HUDEP-2 (cell line): ENCODE results near the gene KRTAP17-1.
"Not testable (repeated sequence)": the region's sequence is repeated elsewhere in the genome, so short reads cannot be mapped to it uniquely, and the experiment has no call there.

Experiments used
- DNase-seq, 76 experiments: peaks; one replicate each; lab custom pipeline; 2025; ENCODE audit not compliant: unreplicated experiment in 76 of 76; lab: John Stamatoyannopoulos, UW

The KRTAP17-1 gene

DNA sequence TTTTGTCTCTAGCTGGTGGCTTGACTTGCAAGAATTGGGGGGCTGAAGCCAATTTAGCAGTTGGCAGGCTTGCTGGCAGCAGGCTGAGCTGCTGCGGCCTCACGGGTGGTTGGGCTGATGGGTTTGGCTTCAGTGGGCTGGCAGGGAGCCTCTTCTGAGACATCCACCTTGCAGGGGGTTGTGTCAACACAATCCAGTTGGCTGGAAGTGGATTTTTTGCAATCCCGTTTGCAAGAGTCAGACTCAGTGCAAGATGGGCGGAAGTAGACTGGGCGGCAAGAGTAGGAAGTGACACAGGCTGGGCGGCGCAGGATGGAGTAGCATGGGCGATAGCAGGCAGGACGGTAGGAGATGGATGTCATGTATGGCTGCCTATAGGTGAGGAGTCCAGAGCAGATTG is 7.9 kb downstream of the KRTAP17-1 start:
- DNase-seq: no peak

- DNase-seq: no peak
Measured at GRCh38 chr17:41304091-41304490, 11.4 kb downstream of the KRTAP17-1 start.

DNA sequence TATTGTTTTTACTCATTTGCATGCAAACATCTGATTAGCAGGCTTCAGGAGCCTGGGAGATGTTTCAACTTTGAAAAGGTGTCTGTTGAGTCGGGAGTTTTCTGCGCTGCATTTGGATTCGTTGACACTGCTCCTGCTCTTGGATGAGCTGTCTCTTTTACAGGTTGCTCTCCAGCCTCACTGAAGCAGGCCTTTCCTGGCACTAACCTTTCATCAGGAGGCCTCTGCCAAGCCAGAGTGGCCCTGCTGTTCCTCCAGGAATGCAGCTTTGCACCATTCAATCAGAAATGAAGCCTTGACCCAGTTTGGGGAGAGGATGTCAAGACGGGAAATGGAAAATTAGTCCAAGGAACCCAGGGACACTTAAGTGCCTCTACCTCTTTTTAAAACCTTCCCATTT is 12.5 kb downstream of the KRTAP17-1 start:
- no peak for DNase-seq

- no peak for DNase-seq
Measured at GRCh38 chr17:41301916-41302901, 13.3 kb downstream of the KRTAP17-1 start, which contains the start of gene KRTAP29-1. KRTAP29-1 (minus strand) TSS chr17:41302851; CDS start chr17:41302851, 0 bp downstream.

DNA sequence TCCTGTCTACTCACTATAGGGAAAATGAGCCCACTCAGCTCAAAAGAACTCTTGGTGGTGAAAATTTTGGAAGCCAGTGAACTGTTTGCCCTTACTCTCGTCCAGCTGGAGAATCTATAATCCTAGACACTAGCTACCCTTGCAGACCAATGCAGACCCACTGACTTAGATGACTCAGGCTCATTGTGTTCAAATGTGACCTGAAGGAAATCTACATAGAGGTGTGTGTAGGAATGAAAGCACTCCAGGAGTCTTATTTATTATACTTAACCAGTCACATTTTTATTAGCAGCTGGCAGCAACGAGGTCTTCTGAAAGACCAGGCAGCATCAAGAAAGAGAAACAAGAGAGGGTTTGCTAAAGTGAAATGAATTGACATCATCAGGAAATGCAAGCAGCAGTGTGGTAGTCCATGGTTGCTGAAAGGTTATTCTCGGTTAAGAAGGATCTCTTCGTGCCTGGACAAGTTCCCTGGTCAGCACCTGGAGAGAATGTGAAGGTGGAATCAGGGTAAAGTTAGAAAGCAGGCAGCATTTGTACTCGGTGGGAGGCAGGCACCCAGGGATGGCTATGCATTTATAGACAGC is 14.2 kb downstream of the KRTAP17-1 start:
- DNase-seq: no peak

- no peak for DNase-seq
Measured at GRCh38 chr17:41298458-41299135, 16.9 kb downstream of the KRTAP17-1 start.

DNA sequence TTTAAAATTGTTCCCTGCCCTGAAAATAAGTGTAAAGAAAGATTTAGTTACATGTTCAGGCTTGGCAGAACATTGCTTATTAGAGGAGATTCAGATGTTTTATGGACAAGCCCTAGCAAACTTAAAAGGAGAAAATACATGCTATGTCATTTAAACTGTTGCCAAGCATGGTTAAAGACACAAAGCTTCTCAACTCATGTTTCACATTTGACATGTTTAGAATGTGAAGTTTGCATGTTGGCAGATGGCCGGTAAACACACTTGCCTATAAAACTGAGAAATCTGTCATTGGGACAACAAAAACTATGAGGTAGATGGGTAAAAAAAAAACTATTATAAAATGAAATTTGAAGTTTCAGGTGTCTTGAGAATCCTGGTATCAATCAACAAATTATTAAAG is 18.7 kb downstream of the KRTAP17-1 start:
- no peak for DNase-seq

DNA sequence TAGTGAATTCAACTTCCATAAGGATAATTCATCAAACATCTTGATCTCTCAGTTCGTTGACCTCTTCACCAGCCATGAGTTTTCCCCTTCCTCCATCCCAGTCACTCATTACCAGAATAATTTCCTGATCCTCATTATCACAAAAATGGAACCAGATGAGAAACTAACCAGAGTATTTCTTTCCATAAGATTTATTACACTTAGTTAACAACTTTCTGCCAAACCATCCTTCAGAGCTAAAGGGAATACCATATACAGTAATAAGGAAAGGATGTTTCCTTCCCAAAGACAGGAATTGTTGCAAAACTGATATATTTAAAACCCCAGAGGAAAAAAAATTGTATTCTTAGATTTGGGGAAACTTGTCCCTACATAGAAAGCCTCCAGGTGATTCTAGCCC is 21.5 kb downstream of the KRTAP17-1 start:
- no peak for DNase-seq

DNA sequence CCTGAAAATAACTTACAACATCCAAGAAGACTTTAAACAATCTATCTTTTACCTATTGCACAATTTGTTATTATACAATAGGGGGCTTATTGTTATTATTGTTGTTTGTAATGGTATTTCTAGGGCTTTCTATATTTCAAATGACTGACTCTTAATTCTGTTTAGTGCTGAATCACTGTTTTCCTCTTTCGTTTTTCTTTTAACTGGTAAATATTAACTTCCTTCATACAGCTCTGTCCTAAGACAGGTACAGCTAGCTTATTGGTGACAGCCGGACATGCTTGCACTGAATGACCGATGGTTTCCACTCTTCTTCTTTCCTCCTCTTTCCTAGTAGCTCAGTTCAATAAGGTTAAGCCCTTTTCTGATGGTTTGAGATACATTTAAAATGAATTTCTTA is 28.5 kb downstream of the KRTAP17-1 start:
- DNase-seq: no peak

GRCh38 chr17:41284546-41284945 is 31.0 kb downstream of the KRTAP17-1 start:
- no peak for DNase-seq

DNA sequence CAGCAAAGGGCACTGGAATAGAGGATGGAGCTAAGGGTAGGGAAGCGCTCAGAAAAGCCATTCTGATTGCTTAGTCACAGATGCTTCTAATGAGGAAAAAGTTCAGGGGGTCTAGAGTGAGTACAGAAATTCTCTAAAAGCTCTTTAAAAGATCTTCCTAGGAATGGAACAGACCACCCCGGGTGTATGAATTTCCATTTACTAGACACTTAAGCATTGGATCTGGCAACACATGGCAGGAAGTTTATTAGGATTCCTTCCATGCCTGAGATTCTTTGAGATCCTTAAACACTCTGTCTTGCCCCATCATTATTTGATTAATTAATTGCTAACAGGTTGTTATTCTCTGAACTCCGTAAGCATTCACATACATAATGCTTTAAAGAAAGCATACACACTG is 31.5 kb downstream of the KRTAP17-1 start:
- DNase-seq: no peak

DNA sequence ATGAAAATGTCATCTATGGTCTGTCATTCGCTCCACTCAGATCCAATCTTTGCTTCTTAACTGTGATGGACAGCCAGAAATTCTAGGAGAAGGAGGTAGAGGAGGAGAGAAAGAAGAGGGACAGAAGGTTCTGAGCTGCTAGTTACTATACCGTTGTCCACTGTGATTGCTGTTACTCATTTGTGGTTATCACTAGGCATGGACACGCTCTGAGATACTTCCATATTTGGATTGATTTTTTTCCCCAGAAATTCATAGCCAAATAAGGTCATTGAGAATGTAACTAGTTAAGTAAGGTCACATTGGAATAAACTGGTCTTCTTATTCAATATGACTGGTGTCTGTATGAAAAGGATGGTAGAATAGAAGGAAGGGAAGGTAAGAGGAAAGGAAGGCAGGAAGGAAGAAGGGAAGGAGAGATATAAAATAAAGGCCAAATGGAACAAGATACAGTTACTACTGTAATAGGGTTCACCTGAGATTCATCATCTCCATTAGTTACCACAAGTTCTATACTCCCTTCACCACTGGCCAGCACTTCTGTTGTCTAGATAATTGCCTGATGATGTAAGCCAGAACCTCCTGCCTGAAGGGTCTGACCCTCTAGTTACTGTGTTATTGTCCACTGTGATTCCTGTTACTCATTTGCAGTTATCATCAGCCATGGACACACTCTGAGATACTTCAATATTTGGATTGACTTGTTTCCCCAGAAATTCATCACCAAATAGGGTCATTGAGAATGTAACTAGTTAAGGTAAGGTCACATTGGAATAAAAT is 37.1 kb downstream of the KRTAP17-1 start:
- no peak for DNase-seq

- not testable (repeated sequence) for DNase-seq
Measured at GRCh38 chr17:41275648-41276190, 39.8 kb downstream of the KRTAP17-1 start, which contains the start of gene KRTAP9-7. KRTAP9-7 (plus strand) TSS chr17:41275698; CDS start chr17:41275698, 0 bp downstream.

- no peak for DNase-seq
Measured at GRCh38 chr17:41271858-41272257, 43.7 kb downstream of the KRTAP17-1 start.

- DNase-seq: not testable (repeated sequence)
Measured at GRCh38 chr17:41271323-41271722, 44.2 kb downstream of the KRTAP17-1 start.

GRCh38 chr17:41267711-41268110 is 47.8 kb downstream of the KRTAP17-1 start:
- no peak for DNase-seq

GRCh38 chr17:41265078-41265477 is 50.4 kb downstream of the KRTAP17-1 start, which contains the start of gene KRTAP9-6:
KRTAP9-6 (plus strand) TSS chr17:41265378; CDS start chr17:41265378, 0 bp downstream.
- DNase-seq: no peak
